Measurements from ENCODE around the gene PIEZO2.

The PIEZO2 gene

GRCh38 chr18:11114653-11115052 lies 34.7 kb downstream of the PIEZO2 start (continued):
- TF ChIP-seq ZFP3 (CRISPR knock-in tag; IDR thresholded peaks at IDR 0.05), result no peak
- TF ChIP-seq TSHZ2 (CRISPR knock-in tag; IDR thresholded peaks at IDR 0.05), result no peak

- TF ChIP-seq PATZ1 (CRISPR knock-in tag; IDR thresholded peaks at IDR 0.05; ENCODE audit: borderline replicate concordance) (no peak), RARB (CRISPR knock-in tag; IDR thresholded peaks at IDR 0.05) (no peak), ISL1 (CRISPR knock-in tag; IDR thresholded peaks at IDR 0.05) (no peak), CSDC2 (CRISPR knock-in tag; IDR thresholded peaks at IDR 0.05) (no peak), ZNF70 (CRISPR knock-in tag; IDR thresholded peaks at IDR 0.05) (no peak), TCF4 (CRISPR knock-in tag; IDR thresholded peaks at IDR 0.05; ENCODE audit: borderline replicate concordance) (no peak), ZFP30 (CRISPR knock-in tag; IDR thresholded peaks at IDR 0.05) (no peak), TOX (CRISPR knock-in tag; IDR thresholded peaks at IDR 0.05; ENCODE audit: borderline replicate concordance) (no peak), TSHZ2 (CRISPR knock-in tag; IDR thresholded peaks at IDR 0.05) (no peak), PPARA (CRISPR knock-in tag; IDR thresholded peaks at IDR 0.05; ENCODE audit: borderline replicate concordance) (no peak), ZFP3 (CRISPR knock-in tag; IDR thresholded peaks at IDR 0.05) (no peak)
- ATAC-seq, result no peak
Measured at GRCh38 chr18:11113937-11114336, 35.4 kb downstream of the PIEZO2 start.

GRCh38 chr18:11113046-11113548 lies 36.3 kb downstream of the PIEZO2 start:
- no peak for ATAC-seq
- TF ChIP-seq ZFP30 (CRISPR knock-in tag; IDR thresholded peaks at IDR 0.05) (no peak), ESRRG (CRISPR knock-in tag; IDR thresholded peaks at IDR 0.05) (no peak), RARB (CRISPR knock-in tag; IDR thresholded peaks at IDR 0.05) (no peak), PPARA (CRISPR knock-in tag; IDR thresholded peaks at IDR 0.05; ENCODE audit: borderline replicate concordance) (no peak), PATZ1 (CRISPR knock-in tag; IDR thresholded peaks at IDR 0.05; ENCODE audit: borderline replicate concordance) (no peak), POU6F1 (CRISPR knock-in tag; IDR thresholded peaks at IDR 0.05; ENCODE audit: borderline replicate concordance, low read depth) (no peak), TCF4 (CRISPR knock-in tag; IDR thresholded peaks at IDR 0.05; ENCODE audit: borderline replicate concordance) (no peak), CSDC2 (CRISPR knock-in tag; IDR thresholded peaks at IDR 0.05) (no peak), SNAI2 (CRISPR knock-in tag; IDR thresholded peaks at IDR 0.05) (no peak), ARNTL (CRISPR knock-in tag; IDR thresholded peaks at IDR 0.05; ENCODE audit: borderline replicate concordance, low read depth) (no peak), ZNF8 (CRISPR knock-in tag; IDR thresholded peaks at IDR 0.05) (no peak), CREB5 (CRISPR knock-in tag; IDR thresholded peaks at IDR 0.05; ENCODE audit: low read depth) (no peak), TOX (CRISPR knock-in tag; IDR thresholded peaks at IDR 0.05; ENCODE audit: borderline replicate concordance) (no peak), ISL1 (CRISPR knock-in tag; IDR thresholded peaks at IDR 0.05) (no peak)

Data from SK-N-SH treated with all-trans-retinoic acid at 6 μM for 48 hours (cell line).